Renal cortex interstitium (tissue), 15 donors: ENCODE data around the gene RETNLB. TPM values are rescaled to one million over a fixed set of nuclear protein-coding genes. Genes with fewer than 3 reads are reported as not detected.

Experiments
- DNase-seq, 11 donors: peaks; one replicate each; pipeline ENCODE4 v3.0.0-alpha.2; 2013; ENCODE audit warnings: low read depth in 9 of 11, low spot score in 4 of 11; ENCODE audit errors: extremely low read depth in 1 of 11
- long read RNA-seq, 16 experiments: transcript quantifications; one replicate each; lab custom pipeline, GENCODE V29; 2026
- polyA plus RNA-seq, 3 donors: library from polyadenylated mRNA; unstranded; fragments of 120-200 nt; gene quantifications; one replicate each; pipeline ENCODE4 v1.2.1, GENCODE V29; 2013; ENCODE audit not compliant: insufficient read length in 3 of 3

The RETNLB gene, protein sequence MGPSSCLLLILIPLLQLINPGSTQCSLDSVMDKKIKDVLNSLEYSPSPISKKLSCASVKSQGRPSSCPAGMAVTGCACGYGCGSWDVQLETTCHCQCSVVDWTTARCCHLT
- polyA plus RNA-seq: not detected
- long read RNA-seq, donor 1: 0 reads
- long read RNA-seq, donor 2: 0 reads
- long read RNA-seq, donor 3: 0 reads
- long read RNA-seq, donor 4: 0 reads
- long read RNA-seq, donor 5: 0 reads
- long read RNA-seq, donor 6: 0 reads
- long read RNA-seq, donor 7: 0 reads
- long read RNA-seq, donor 8: 0 reads
- long read RNA-seq, donor 9: 0 reads
- long read RNA-seq, donor 10: 0 reads
- long read RNA-seq, donor 11: 0 reads
- long read RNA-seq, donor 12: 0 reads
- long read RNA-seq, donor 13: 0 reads
- long read RNA-seq, donor 14: 0 reads
- long read RNA-seq, donor 15: 0 reads
- long read RNA-seq, donor 16: 0 reads

- DNase-seq: peak in 1 of 11 donors; percentile 3
Observed at GRCh38 chr3:108757404-108757982, at the start of gene RETNLB. RETNLB (minus strand) TSS chr3:108757410; CDS start chr3:108757185, 225 bp downstream.

DNA sequence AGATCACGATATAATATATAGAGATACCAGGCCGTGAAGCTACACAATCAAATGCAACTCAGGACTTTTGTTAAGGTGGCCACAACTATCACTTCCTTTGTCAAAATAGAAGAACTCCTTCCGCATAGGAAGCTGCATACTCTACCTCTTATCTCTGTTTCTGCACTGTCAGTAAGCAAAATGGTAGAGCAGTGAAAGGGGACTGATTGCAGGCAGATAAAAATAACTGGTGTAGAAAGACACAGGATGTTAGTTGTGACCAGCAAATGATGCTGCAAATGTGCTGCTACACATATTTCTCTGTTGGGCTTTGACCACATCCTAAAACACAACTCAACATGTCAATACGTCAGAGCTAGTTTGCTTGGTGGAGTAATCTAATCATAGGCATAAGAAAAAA lies 49.1 kb upstream of the RETNLB start:
- DNase-seq: no peak

DNA sequence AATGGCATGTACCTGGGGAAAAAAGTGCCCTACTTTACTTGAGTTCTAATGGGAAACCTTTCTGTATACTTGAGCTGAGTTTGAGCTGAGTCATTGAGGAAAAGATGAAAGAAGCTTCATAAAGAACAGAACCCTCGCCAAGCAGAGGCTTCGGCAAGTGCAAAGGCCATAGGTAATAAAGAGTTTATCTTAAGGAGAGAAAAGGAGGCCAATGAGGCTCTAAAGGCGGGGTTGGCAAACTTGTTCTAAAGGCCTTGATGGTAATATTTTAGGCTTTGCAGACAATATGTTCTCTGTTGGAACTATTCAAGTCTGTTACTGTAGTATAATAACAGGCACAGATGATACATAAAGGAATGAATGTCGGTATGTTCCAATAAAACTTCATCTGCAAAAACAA lies 47.8 kb upstream of the RETNLB start:
- DNase-seq: no peak

GRCh38 chr3:108804437-108804836 lies 47.2 kb upstream of the RETNLB start:
- DNase-seq: no peak

DNA sequence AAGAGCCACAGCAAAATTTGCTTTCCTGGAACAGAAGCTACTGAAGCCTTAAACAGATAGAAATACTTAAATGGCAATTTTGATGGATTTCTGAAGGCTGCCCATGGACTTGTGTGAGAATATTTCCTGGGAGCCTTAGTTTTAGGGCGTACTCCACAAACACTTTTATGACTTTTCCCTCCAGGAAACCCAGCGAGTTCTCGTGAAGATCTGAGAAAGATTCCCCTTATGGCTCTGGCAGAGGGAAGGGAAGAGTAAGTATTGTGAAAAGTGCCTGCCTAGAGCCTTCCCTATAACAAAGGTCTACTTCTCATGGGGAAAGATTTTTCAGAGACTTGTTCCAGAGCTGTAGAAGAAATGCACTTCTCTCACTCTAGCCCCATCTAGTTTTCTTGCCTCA lies 34.3 kb upstream of the RETNLB start:
- DNase-seq: no peak

DNA sequence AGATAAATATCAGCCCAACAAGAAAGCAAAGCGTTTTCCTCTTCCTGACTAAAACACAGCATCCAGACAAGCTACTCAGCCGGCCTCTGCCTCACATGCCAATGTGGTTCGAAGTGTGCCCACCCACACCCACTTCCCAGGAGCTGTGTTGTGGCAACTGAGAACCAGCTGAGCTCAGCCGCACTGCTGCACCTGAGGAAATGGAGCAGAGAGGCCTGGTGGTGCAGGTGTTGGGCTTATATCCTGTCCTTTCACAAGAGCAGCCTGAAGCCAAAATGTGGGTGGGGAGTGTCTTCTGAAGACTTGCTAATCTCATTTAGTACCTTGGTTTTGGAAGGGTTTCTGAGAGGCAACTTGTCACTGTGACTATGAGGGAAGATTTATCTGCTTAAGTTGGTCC lies 23.0 kb upstream of the RETNLB start:
- DNase-seq: no peak

DNA sequence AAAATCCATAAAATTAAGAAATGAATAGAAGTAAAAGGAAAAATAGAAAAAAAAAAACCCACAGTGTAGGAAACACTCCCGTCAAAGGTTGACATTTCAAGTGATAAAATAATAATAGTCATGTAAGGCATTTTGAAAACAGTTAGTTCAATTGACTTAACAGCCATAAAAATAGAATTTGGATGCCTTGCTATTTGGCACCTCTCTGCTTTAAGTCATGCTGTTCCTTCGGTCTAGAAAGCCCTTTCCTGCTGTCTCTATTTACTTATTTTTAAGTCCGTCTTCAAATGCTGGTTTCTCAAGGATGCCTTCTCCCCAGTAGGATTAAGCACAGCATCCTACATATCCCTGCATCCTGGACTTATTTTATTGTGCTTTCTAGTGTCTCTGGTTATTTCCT lies 22.3 kb upstream of the RETNLB start:
- DNase-seq: no peak

DNA sequence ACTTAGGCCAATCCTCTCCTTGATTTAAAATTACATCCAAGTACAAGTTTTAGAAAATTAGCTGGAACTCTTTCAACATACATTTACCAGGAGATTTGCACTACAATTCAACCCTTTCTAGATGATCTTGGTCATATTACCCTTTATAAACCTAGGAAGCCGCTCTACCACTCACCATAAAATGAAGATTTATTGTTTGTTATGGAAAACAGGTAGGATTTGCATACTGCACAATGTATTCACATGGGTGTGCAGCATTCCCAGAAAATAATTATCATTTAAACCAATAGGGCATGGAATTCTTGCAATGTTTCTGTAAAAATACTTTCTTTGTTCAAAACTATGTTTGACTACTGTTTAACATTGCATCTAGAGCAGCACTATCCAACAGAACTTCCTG lies 18.4 kb upstream of the RETNLB start:
- no peak for DNase-seq

DNA sequence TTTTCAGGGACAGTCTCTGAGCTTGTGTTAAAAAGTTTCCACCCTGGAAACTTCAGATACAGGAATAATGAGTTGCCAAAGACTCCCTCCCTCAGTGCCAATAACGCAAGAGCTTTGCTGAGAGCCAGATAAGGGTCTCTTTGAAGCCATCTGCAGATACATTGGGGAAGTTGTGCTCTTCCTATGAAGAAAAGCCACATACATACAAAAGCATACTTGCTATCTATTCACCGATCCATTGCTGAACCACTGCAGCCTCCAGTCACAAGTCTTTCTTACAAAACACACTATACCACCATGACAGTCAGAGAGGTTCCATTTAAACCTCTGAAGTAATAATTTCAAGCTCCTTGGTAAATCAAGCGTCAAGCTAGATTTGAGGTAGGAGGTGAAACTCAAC lies 10.0 kb upstream of the RETNLB start:
- no peak for DNase-seq

DNA sequence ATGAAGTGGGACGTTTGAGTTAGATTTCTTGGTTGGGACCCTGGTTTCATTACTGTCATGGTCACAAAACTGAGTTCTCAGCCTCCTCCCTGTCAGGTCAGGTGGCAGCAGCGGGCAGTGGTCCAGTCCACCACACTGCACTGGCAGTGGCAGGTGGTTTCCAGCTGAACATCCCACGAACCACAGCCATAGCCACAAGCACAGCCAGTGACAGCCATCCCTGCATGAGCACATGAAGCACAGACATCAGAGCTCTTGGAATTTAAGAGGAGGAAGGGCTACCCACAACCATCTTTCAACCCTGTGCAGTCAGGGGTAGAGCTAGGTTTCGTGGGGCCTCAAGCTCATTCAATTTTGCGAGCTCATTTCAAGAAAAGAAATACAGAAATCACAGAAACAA lies 1.5 kb downstream of the RETNLB start:
- DNase-seq: no peak

DNA sequence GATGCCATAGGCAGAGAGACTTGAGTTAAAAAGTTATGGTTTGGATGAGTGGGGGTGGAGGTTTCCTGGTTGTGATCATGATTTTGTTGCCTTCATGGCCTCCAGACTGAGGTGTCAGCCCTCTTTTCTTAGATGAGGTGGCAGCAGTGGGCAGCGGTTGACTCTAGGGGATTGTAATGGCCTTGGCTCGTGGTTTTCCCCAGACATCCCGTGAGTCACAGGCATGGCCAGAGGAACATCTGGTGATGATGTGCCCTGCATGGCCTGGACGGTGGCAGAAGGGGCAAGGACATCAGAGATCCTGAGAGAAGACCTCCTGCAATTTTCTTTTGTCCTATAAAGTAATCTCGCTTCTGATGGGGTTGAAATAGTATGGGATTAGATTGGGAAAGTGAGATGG lies 12.4 kb downstream of the RETNLB start:
- no peak for DNase-seq

- no peak for DNase-seq
Observed at GRCh38 chr3:108742929-108743328, 14.3 kb downstream of the RETNLB start.

DNA sequence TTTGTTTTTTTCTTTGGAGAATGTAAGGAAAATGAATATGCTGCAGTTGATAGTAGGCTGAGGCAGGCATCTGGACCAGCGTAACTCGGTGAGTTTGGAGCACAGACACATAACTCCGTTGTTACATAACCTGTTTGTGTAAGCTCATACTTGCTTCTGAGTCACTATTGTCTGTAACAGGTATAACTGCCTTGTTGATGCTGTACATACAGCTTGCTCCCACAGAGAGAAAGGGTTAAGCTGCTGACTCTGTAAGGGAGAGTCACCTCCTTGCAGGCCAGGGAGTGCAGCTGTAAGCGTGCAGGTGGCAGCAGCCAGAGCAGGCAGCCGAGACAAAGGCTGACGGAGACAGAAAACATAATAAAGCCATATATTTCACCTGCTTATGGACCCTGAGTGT lies 20.4 kb downstream of the RETNLB start:
- DNase-seq: no peak

GRCh38 chr3:108728934-108729333 lies 28.3 kb downstream of the RETNLB start:
- no peak for DNase-seq

GRCh38 chr3:108728105-108728504 lies 29.1 kb downstream of the RETNLB start:
- no peak for DNase-seq

- DNase-seq: no peak
Observed at GRCh38 chr3:108724101-108724500, 33.1 kb downstream of the RETNLB start.

DNA sequence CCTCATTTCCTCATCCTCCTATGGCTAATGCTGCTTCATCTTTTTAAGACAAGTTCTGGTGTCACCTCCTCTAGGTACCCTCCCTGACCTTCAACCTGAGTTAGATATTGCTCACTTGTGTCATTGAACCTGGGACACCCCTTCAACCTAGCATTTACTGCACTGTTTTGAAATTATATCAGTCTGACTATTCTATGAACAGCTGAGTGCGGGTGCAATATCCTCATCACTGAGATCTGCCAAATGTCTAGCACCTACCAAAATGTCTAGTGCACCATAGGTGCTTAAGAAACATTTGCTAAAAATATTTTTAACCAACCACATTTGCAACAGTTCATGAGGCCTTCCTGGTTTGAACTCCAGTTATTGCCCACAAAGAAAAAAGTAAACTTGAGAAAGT lies 34.5 kb downstream of the RETNLB start:
- DNase-seq: no peak

- DNase-seq: no peak
Observed at GRCh38 chr3:108719178-108719806, 37.9 kb downstream of the RETNLB start.

DNA sequence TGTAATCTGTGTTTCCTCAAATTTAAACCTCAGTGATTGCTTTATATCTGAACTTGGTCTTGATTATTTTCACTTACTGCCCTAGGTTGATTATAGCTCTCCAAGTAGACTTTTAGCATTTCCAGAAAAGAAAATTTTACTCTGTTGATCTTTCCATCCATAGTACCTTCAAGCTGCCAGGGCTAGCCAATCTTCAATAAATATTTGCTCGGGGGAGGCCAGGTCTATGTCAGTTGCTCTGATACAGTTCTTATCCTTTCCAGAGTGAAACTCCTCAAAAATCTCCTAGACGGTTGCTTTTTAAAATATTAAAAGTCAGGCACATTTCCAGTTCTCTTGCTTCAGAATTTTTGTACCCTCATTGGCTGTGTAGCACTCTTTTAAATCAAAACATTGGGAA lies 38.8 kb downstream of the RETNLB start:
- no peak for DNase-seq

DNA sequence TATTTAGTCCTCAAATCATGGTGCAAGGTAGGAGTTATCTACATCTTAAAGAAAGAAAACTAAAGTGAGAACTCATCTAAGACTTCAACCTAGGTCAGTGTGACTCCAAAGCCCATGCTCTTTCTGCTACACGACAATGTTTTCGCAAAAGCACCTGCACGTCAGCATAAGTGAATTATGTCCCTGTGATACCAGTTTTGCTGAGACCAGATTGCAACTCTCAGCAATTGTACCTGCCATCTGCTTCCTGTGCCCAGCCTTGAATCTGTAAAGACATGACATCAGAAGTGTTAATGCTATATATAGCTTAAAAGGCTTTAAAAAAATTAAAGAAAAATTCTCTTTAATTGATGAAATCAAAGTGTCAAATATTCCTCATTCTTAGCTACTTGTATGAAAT lies 43.4 kb downstream of the RETNLB start:
- no peak for DNase-seq
